Ascending aorta (tissue), 2 donors: ENCODE data around the gene MARK1. TPM values are rescaled to one million over a fixed set of nuclear protein-coding genes. Genes with fewer than 3 reads are reported as not detected.

Source experiments
- DNase-seq, 2 donors: peaks; one replicate each; pipeline ENCODE4 v3.0.0-alpha.2; 2019; ENCODE audit warnings: low spot score in 2 of 2
- H3K27ac ChIP-seq, 2 donors: fragments of 200-600 bp; sonication (generic); one replicate each; pipeline ENCODE4 v1.5.1; 2016 to 2017; ENCODE audit warnings: mild to moderate bottlenecking in 1 of 2
- H3K27me3 ChIP-seq: fragments of 200-600 bp; sonication (generic); one replicate; pipeline ENCODE4 v1.5.1; 2017
- H3K36me3 ChIP-seq, 2 donors: fragments of 200-600 bp; sonication (generic); one replicate each; pipeline ENCODE4 v1.5.1; 2016
- H3K4me1 ChIP-seq, 2 donors: fragments of 200-600 bp; sonication (generic); one replicate each; pipeline ENCODE4 v1.5.1; 2016 to 2017; ENCODE audit warnings: mild to moderate bottlenecking in 1 of 2
- H3K4me3 ChIP-seq, 2 donors: fragments of 200-600 bp; sonication (generic); one replicate each; pipeline ENCODE4 v1.5.1; 2016 to 2017; ENCODE audit warnings: mild to moderate bottlenecking in 1 of 2
- H3K9me3 ChIP-seq, 2 donors: fragments of 200-600 bp; sonication (generic); one replicate each; pipeline ENCODE4 v1.5.1; 2016
- intact Hi-C: fragments of 100-400 bp; cut with DNase I; formaldehyde crosslinking; loops from one replicate; pipeline ENCODE4 v1.15.1; 2023
- total RNA-seq: library from RNA; depleted of rRNA; stranded (reverse); fragments of >200 nt; gene quantifications from one replicate; pipeline ENCODE4 v1.1.0, GENCODE V29; 2016
- TF ChIP-seq, protein P1 (sequence below), 3 experiments: fragments of 200-600 bp in 2 of 3; fragments of 450-650 bp in 1 of 3; sonication (generic) in 2 of 3; IDR thresholded peaks; one replicate each; pipeline ENCODE4 v1.5.1; 2016 to 2019; ENCODE audit warnings: antibody characterized with exemption in 3 of 3, mild to moderate bottlenecking in 1 of 3, moderate library complexity in 1 of 3

MARK1 gene
- total RNA-seq, 1 donor from 2014 or later, result 11.6 TPM

DNA sequence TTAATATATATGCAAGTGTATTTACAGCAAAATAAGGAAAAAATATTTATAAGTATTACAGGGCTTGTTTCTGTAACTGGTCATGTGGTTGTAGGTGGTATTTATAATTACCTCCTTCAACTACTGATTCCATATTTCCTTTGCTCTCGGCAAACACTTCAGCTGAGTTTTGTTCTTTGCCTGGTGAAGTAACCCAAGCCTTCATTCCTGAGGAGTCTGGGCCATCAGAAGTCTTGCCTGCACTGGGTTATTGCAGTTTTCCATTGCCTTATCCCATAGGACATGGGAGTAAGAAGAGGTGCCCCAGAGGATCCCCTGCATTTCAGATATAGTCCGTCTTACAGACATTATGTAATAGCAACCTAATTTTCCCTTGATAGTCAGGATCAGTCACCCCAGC, 23.8 kb downstream of the MARK1 start:
- no peaks in the 10 kb centered on the region for H3K4me1 ChIP-seq
- no peaks in the 10 kb centered on the region for H3K9me3 ChIP-seq
- no peaks in the 10 kb centered on the region for H3K36me3 ChIP-seq
- H3K27ac ChIP-seq, result no peak overlapping the region
- H3K27me3 ChIP-seq, result no peaks in the 10 kb centered on the region
- no peak for DNase-seq
- H3K4me3 ChIP-seq, result no peak overlapping the region
- intact Hi-C loops, result no loop called here
- TF ChIP-seq, protein P1, sequence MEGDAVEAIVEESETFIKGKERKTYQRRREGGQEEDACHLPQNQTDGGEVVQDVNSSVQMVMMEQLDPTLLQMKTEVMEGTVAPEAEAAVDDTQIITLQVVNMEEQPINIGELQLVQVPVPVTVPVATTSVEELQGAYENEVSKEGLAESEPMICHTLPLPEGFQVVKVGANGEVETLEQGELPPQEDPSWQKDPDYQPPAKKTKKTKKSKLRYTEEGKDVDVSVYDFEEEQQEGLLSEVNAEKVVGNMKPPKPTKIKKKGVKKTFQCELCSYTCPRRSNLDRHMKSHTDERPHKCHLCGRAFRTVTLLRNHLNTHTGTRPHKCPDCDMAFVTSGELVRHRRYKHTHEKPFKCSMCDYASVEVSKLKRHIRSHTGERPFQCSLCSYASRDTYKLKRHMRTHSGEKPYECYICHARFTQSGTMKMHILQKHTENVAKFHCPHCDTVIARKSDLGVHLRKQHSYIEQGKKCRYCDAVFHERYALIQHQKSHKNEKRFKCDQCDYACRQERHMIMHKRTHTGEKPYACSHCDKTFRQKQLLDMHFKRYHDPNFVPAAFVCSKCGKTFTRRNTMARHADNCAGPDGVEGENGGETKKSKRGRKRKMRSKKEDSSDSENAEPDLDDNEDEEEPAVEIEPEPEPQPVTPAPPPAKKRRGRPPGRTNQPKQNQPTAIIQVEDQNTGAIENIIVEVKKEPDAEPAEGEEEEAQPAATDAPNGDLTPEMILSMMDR (IDR thresholded peaks at IDR 0.05), result no peak

DNA sequence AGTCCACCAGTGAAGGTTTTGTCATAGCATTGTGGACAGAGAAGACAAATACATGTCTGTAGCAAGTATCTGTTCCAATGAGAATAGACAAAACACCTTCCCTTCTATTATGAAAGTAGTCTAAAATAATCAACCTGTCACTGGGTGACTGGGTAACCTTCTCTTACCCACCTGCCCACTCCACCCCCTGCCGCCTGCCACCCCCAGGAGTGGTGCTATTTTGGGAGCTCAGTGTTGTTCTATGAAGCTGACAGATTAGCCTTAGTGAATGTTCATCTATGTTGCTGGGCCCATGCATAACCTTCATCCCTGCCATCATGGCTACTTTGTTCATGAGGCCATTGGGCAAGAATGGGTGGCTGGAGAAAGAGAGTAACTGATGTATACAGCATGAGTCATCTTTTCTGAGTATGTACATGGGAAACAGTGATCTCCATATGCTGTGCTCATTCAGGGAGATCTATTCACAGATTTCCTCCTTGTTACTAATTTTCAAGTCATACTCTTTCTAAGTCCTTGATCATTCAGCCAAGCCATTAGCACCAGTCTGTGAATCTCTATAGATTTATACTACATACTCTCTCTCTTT, 24.8 kb downstream of the MARK1 start:
- H3K27me3 ChIP-seq, result no peaks in the 10 kb centered on the region
- no peaks in the 10 kb centered on the region for H3K4me1 ChIP-seq
- intact Hi-C loops, result no loop called here
- DNase-seq, result no peak
- no peaks in the 10 kb centered on the region for H3K9me3 ChIP-seq
- H3K36me3 ChIP-seq, result no peaks in the 10 kb centered on the region
- TF ChIP-seq, protein P1 (IDR thresholded peaks at IDR 0.05), result no peak
- H3K27ac ChIP-seq, result no peak overlapping the region
- no peak overlapping the region for H3K4me3 ChIP-seq

DNA sequence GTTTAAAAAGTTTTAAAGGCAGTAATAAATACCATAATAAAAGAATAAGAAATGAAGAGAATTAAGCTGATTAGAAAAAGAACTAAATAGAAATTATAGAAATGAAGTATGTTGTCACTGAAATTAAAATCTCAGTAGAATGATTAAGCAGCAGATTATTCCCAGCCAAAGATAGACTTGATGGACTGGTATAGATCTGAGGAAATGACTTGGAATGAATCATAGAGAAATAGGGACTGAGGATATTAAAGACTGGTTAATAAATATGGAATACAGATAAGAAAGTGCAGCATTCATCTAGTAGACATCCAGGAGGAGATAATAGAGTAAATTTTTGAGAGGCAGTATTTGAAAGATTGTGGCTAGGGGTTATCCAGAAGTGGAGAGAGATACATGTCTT, 28.7 kb downstream of the MARK1 start:
- TF ChIP-seq, protein P1 (IDR thresholded peaks at IDR 0.05), result no peak
- Histone ChIP-seq H3K4me1 (no peaks in the 10 kb centered on the region), H3K27ac (no peak overlapping the region), H3K4me3 (no peak overlapping the region), H3K9me3 (no peaks in the 10 kb centered on the region), H3K36me3 (no peaks in the 10 kb centered on the region), H3K27me3 (no peaks in the 10 kb centered on the region)
- no peak for DNase-seq
- intact Hi-C loops, result no loop called here

DNA sequence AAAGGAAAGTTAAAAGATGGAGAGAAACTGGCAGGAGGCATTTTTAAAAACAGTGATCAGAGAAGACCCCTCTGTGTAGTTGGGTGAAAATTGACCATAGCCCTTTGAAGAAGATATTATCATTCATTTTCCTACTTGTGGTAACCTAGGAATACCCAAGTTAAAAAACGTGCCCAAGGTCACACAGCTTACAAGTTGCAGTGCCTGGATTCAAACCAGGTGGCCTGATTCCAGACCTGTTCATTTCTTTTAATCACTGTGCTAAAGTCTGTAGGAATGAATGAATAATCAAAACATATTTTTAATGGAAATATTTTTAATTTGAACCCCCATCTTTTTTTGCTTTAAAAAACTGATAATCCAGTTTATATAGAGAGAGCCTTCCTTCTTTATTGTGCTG, 35.6 kb downstream of the MARK1 start:
- Histone ChIP-seq H3K27ac (no peak overlapping the region), H3K9me3 (no peaks in the 10 kb centered on the region), H3K4me1 (no peaks in the 10 kb centered on the region), H3K4me3 (no peak overlapping the region), H3K36me3 (no peaks in the 10 kb centered on the region), H3K27me3 (no peaks in the 10 kb centered on the region)
- intact Hi-C loops, result no loop called here
- no peak for DNase-seq
- TF ChIP-seq, protein P1 (IDR thresholded peaks at IDR 0.05), result no peak

DNA sequence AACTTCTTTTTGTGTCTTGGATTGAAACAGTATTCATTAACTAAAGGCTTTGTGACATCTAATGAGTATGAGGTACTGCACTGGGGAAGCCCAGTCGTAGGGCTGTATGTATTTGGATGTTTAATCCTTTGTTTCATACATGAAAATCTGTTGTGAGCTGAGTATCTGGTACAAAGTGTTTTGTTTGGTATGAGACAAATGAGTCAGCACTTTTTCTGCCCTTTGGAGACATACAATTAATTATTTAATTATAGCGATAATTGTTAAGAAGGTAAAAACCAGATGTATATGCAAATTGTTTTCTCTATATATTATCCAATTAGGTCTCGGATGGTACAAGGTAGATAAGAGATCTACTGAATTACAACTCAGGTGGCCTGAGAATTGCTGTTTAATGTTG, 36.3 kb downstream of the MARK1 start:
- Histone ChIP-seq H3K4me1 (no peaks in the 10 kb centered on the region), H3K36me3 (no peaks in the 10 kb centered on the region), H3K4me3 (no peak overlapping the region), H3K9me3 (no peaks in the 10 kb centered on the region), H3K27ac (no peak overlapping the region), H3K27me3 (no peaks in the 10 kb centered on the region)
- TF ChIP-seq, protein P1 (IDR thresholded peaks at IDR 0.05), result no peak
- intact Hi-C loops, result no loop called here
- DNase-seq, result no peak

DNA sequence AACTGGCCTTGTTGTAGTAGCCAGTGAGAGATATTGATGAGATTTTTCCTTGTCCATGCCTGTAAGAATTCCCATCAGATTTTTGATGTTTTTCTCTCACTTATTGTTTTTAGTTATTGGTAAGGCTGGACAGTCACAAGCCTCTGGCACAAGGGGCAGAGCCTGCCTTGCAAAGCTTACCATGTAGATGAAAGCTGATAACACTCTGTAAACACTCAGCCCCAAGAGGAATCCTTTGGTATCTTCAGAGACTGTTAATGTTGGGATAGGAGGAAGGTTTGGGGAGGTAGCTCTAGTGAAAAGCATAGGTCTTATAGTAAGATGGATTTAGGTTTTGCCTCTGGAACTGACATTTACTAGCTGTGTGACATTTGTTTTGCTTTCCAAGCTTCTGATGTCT, 37.7 kb downstream of the MARK1 start:
- no peak for DNase-seq
- Histone ChIP-seq H3K27ac (no peak overlapping the region), H3K9me3 (no peaks in the 10 kb centered on the region), H3K4me1 (no peaks in the 10 kb centered on the region), H3K4me3 (no peak overlapping the region), H3K27me3 (no peaks in the 10 kb centered on the region), H3K36me3 (no peaks in the 10 kb centered on the region)
- intact Hi-C loops, result no loop called here
- TF ChIP-seq, protein P1 (IDR thresholded peaks at IDR 0.05), result no peak
